ENCODE results near the gene KNDC1. TPM values are rescaled to one million over a fixed set of nuclear protein-coding genes. Genes with fewer than 3 reads are reported as not detected.

The KNDC1 gene
- total RNA-seq, 1 experiment from 2014 or later = 15.7 TPM

DNA sequence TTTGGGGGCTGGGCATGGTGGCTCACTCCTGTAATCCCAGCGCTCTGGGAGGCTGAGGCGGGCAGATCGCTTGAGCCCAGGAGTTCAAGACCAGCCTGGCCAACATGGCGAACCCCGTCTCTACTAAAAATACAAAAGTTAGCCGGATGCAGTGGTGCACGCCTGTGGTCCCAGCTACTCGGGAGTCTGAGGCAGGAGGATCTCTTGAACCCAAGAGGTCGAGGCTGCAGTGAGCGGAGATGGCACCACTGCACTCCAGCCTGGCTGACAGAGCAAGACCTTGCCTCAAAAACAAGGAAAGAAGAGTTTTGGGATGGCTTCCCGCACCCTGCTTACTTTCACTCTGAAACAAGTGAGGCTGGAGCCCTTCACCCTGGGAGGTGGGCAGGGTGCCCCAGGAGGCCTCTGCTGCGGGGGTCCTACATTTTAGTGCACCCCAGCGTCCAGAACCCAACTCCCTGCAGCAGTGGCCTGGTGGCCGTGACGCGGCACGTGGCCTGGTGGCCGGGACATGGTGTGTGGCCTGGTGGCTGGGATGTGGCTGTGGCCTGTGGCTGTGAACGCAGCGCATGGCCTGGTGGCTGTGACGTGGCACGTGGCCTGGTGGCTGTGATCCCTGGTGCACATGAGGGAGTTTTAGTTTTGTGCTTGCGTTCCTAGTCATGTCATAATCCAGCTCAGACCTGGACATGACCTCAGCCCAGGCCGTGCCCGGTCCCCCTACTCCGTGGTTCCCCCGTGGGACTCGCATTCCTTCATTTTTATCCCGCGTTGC lies 9.3 kb downstream of the KNDC1 start:
- H3K9me3 Mint-ChIP-seq = no peaks in the 10 kb centered on the region
- TF ChIP-seq, protein P1, sequence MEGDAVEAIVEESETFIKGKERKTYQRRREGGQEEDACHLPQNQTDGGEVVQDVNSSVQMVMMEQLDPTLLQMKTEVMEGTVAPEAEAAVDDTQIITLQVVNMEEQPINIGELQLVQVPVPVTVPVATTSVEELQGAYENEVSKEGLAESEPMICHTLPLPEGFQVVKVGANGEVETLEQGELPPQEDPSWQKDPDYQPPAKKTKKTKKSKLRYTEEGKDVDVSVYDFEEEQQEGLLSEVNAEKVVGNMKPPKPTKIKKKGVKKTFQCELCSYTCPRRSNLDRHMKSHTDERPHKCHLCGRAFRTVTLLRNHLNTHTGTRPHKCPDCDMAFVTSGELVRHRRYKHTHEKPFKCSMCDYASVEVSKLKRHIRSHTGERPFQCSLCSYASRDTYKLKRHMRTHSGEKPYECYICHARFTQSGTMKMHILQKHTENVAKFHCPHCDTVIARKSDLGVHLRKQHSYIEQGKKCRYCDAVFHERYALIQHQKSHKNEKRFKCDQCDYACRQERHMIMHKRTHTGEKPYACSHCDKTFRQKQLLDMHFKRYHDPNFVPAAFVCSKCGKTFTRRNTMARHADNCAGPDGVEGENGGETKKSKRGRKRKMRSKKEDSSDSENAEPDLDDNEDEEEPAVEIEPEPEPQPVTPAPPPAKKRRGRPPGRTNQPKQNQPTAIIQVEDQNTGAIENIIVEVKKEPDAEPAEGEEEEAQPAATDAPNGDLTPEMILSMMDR (conservative IDR thresholded peaks at IDR 0.05) = no peak
- no CpG with 5 or more reads among the region's 30 CpGs for WGBS (ENCODE audit: extremely low coverage, insufficient read length, low lambda C conversion rate)

More for the DNA sequence above, 9.3 kb downstream of the KNDC1 start:
- H2AFZ ChIP-seq (ENCODE audit: low read length) = no peak overlapping the region
- no peaks in the 10 kb centered on the region for H3K79me1 ChIP-seq (ENCODE audit: insufficient read depth, low read depth, low read length, poor library complexity, severe bottlenecking)
- no peak overlapping the region for H3K23ac ChIP-seq (ENCODE audit: insufficient read length, low read depth, low read length)
- Mint-ChIP-seq H3K4me3 (no peak overlapping the region), H3K27me3 (ENCODE audit: low read depth) (no peaks in the 10 kb centered on the region), H3K27ac (peak overlapping the region in 1 of 3 experiments; percentile 14; a peak in 1 of 7 replicates), H3K4me1 (no peaks in the 10 kb centered on the region), H3K36me3 (ENCODE audit: insufficient read depth in 1 of 3, low read depth in 3 of 3) (peaks cover 9 to 49% (median 35%) of the 10 kb centered on the region in 3 experiments; a peak in 6 of 7 replicates)
- no peaks in the 10 kb centered on the region for H3K4me1 ChIP-seq (ENCODE audit: insufficient read depth, low read length)
- H3K27me3 ChIP-seq (ENCODE audit: insufficient read depth, low read length) = no peaks in the 10 kb centered on the region
- no peak overlapping the region for H4K91ac ChIP-seq (ENCODE audit: insufficient read length, low read depth, low read length)
- H2AK5ac ChIP-seq (ENCODE audit: insufficient read length, low read length) = no peak overlapping the region
- H2BK120ac ChIP-seq (ENCODE audit: low read depth, low read length, poor library complexity, severe bottlenecking) = no peak overlapping the region
- no peak overlapping the region for H3K14ac ChIP-seq (ENCODE audit: insufficient read depth, low read length)
- no peaks in the 10 kb centered on the region for H3K9me3 ChIP-seq (ENCODE audit: control insufficient read depth, low read depth, low read length)
- no peaks in the 10 kb centered on the region for H3K79me2 ChIP-seq (ENCODE audit: insufficient read depth, low read length)
- no peak overlapping the region for H2BK5ac ChIP-seq (ENCODE audit: insufficient read length, low read length)
- H4K5ac ChIP-seq (ENCODE audit: insufficient read length, low read depth, low read length) = no peak overlapping the region
- H3K4ac ChIP-seq (ENCODE audit: low read depth, low read length) = no peak overlapping the region
- no peak overlapping the region for H3K4me2 ChIP-seq (ENCODE audit: insufficient read depth, insufficient read length, low read length)
- no peak overlapping the region for H3K9ac ChIP-seq (ENCODE audit: extremely low read depth, insufficient read length, low read length)
- H3K23me2 ChIP-seq (ENCODE audit: insufficient read length, low read depth, low read length, poor library complexity, severe bottlenecking) = no peaks in the 10 kb centered on the region
- H3K56ac ChIP-seq (ENCODE audit: insufficient read length, low read depth, low read length) = no peak overlapping the region
- no peak overlapping the region for H3K18ac ChIP-seq (ENCODE audit: insufficient read length, low read depth, low read length)
- no peak overlapping the region for H3T11ph ChIP-seq (ENCODE audit: low read length)
- H3K27ac ChIP-seq (ENCODE audit: insufficient read length, low read depth, low read length) = no peak overlapping the region
- H4K8ac ChIP-seq (replicated peaks; ENCODE audit: insufficient read length, low read depth, low read length) = no peak overlapping the region
- H2BK15ac ChIP-seq (ENCODE audit: low read depth, low read length) = no peak overlapping the region
- H4K20me1 ChIP-seq (ENCODE audit: control insufficient read depth, insufficient read depth, insufficient read length) = peaks cover 4% of the 10 kb centered on the region
- H2BK12ac ChIP-seq (ENCODE audit: insufficient read length, low read depth, low read length) = no peak overlapping the region
- H2BK20ac ChIP-seq (ENCODE audit: low read depth, low read length, poor library complexity, severe bottlenecking) = no peak overlapping the region
- DNase-seq = peak; percentile 16

Data from H9 (cell line).